ENCODE data around the gene CTPS2.

The CTPS2 gene

GRCh38 chrX:16653424-16653823, 59.0 kb downstream of the CTPS2 start:
- TF ChIP-seq, protein P1, sequence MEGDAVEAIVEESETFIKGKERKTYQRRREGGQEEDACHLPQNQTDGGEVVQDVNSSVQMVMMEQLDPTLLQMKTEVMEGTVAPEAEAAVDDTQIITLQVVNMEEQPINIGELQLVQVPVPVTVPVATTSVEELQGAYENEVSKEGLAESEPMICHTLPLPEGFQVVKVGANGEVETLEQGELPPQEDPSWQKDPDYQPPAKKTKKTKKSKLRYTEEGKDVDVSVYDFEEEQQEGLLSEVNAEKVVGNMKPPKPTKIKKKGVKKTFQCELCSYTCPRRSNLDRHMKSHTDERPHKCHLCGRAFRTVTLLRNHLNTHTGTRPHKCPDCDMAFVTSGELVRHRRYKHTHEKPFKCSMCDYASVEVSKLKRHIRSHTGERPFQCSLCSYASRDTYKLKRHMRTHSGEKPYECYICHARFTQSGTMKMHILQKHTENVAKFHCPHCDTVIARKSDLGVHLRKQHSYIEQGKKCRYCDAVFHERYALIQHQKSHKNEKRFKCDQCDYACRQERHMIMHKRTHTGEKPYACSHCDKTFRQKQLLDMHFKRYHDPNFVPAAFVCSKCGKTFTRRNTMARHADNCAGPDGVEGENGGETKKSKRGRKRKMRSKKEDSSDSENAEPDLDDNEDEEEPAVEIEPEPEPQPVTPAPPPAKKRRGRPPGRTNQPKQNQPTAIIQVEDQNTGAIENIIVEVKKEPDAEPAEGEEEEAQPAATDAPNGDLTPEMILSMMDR (IDR thresholded peaks at IDR 0.05) = no peak
- TF ChIP-seq ZFX (IDR thresholded peaks at IDR 0.05; ENCODE audit: borderline replicate concordance) = no peak
- no peak overlapping the region for H3K27ac ChIP-seq

DNA sequence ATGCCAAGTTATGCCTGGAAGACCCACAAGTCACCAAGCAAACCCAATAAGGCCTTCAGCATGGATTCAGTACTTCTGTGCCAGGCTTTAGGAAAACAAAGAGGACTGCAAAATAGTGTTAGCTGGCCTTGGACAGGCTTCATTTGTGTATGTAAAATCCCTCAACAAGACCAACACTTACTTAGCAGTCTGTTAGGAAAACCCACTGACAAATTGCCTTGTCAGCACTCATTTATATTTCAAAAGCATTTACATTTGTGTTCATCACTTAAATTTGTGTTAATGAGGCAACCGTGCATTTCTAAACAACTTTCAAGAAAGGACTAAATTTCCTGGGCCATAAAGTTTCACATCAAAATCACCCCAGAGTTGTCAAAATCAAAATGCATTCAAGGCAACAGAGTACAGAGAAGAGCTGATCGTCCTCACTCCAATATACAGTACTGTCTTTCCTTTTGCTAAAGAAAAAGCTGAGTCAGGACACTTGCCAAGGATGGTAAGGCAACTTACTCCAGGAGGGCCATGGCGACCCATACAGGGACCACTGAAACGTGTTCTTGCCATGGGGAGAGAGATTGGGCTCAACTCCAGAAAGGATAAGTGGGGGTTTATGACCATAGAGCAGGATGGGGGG, 61.0 kb downstream of the CTPS2 start:
- no peak overlapping the region for H3K27ac ChIP-seq
- TF ChIP-seq ZFX (IDR thresholded peaks at IDR 0.05; ENCODE audit: borderline replicate concordance) = no peak
- TF ChIP-seq, protein P1 (IDR thresholded peaks at IDR 0.05) = no peak

DNA sequence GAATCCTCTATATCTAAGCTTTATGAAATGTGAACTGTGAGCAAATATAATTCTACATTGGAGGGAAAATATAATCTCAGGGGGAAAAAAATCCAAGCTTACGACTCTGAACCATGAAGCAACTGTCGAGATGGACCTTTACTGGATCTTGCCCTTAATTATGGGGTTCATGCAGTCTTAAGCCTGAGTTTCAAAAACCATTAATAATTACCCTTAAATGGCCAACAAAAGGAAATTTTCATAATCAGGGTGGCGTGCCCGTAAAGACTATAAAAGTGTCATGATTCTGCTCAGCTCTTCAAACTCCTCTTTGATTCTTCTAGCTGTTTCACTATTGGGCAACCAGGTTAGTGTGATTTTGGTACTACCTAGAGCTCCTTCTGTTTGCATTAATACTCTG, 62.6 kb downstream of the CTPS2 start, which contains the start of gene S100G:
S100G (plus strand) TSS at position 301 of the 400 bp plus-strand sequence. CDS start 849 bp downstream, outside the sequence.
- no peak for TF ChIP-seq ZFX (IDR thresholded peaks at IDR 0.05; ENCODE audit: borderline replicate concordance)
- TF ChIP-seq, protein P1 (IDR thresholded peaks at IDR 0.05) = no peak
- H3K27ac ChIP-seq = no peak within 1 kb of the TSS

DNA sequence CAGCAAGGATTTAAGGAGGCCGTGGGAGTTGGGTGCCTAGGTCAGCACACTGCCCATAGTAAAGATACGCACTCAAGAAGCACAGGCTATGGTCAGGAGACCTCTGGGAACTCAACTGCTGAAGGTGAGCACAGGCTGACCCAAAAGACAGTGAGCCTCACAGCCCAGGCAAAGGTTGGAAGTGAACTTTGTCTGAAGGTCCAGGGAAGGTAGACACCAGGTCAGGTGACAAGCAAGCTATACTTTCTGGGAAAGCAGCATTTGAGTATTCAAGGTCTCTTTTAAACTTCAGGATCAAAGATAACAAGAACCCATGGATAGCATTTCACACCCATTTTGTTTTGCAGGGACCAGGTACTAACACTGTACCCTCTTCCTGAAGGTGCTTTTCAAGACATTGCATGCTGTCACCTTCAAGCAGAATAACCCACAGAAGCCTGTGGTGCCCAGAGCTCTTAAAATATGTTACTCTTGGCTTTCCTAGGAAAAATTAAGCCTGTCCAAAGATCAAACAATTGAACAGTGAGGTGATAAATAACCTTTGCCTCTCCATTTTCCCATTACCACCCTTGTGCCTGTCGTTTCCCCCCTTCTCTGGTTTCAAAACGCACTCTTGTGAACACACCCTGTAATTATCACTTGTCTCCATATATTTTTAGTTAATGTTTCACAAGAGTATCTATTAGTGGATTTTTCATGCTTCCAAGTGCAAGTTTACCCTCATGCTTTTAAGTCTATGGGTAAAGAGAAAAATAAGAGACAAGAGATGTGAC, 65.9 kb downstream of the CTPS2 start:
- TF ChIP-seq, protein P1 (IDR thresholded peaks at IDR 0.05) = no peak
- no peak for TF ChIP-seq ZFX (IDR thresholded peaks at IDR 0.05; ENCODE audit: borderline replicate concordance)
- no peak overlapping the region for H3K27ac ChIP-seq

DNA sequence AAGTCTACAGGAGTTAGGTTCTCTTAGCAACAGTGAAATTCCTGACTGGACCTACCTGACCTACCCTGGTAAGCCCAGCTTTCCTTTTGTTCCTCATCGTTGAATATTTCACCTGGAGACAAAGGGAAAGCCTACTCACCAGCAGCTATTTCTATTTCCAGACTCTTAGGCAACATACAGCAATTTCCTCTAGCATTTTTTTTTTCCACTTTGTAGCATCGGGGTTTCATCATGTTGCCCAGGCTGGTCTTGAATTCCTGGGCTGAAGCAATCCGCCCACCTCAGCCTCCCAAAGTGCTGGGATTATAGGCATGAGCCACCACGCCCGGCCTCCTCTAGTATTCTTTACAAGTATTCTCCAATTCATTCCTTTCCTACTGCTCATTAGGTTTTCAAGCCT, 69.3 kb downstream of the CTPS2 start:
- H3K27ac ChIP-seq = no peak overlapping the region
- TF ChIP-seq, protein P1 (IDR thresholded peaks at IDR 0.05) = no peak
- TF ChIP-seq ZFX (IDR thresholded peaks at IDR 0.05; ENCODE audit: borderline replicate concordance) = no peak

DNA sequence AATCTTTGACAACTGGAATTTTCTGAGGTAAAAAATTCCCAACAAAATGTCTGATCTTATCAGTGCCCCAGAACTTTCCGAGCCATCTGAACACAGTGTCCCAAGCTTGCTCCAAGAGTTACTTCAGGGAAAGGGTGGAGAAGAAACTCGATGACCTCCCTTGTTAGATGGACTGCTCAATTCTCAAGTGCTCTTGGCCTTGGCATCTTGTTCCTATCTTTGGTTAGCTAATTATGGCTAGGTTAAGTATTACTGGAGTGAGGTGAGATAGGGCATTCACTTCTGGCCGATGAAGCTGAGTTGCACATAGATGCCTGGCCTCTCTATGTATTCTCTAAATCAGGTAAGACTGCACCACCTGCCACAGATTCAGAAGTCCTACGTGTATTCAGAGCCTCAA, 71.6 kb downstream of the CTPS2 start:
- H3K27ac ChIP-seq = no peak overlapping the region
- no peak for TF ChIP-seq ZFX (IDR thresholded peaks at IDR 0.05; ENCODE audit: borderline replicate concordance)
- TF ChIP-seq, protein P1 (IDR thresholded peaks at IDR 0.05) = no peak

GRCh38 chrX:16639966-16640365, 72.5 kb downstream of the CTPS2 start:
- TF ChIP-seq ZFX (IDR thresholded peaks at IDR 0.05; ENCODE audit: borderline replicate concordance) = no peak
- TF ChIP-seq, protein P1 (IDR thresholded peaks at IDR 0.05) = no peak
- H3K27ac ChIP-seq = no peak overlapping the region

Data from 22Rv1 (cell line).